CD4-positive, alpha-beta T cell treated with Interleukin-17A for 4 hours (primary cell): ENCODE data around the gene SLC25A51.
A peak's percentile ranks its signal among the peaks of the same experiment; 100 is the strongest.
"Not testable (repeated sequence)": the region's sequence is repeated elsewhere in the genome, so short reads cannot be mapped to it uniquely, and the experiment has no call there.

Source experiments
- DNase-seq: peaks from one replicate; pipeline ENCODE4 v3.0.0-alpha.2; 2020; ENCODE audit warnings: mixed read lengths

The SLC25A51 gene

DNA sequence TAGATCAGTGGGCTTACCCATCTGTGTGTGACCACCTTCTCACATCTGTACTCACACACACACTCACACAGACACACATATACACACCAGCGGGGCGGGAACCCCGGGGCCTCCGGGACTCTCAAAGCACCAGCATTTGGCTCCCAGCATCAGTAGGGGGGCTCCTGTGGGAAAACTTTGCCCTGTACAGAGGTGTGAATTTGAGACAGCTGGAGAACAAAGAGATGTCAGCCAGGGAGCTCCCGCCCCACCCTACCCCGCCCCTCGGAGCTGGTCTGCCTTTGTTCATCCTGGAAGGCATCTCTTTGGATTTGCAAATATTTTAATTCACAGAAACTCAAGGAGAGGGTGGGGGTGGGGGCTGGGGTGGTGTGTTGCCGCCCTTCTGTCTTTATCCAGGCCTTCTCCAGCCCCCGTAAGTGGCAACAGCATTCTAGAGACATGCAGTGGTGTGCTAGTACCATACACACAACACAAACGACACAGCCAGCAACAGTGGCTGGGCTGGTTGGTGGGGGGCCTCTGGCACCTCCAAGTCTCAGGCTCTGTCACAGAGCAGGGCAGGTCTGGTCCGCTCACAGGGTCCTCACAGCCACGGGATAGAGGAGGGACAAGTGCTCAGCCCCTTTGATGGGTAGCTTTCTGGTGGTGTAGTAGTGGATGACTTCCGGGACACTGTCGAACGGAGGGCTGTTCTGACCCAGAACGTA lies 15.5 kb upstream of the SLC25A51 start:
- DNase-seq, result no peak

- no peak for DNase-seq
These were observed 14.8 kb upstream of the SLC25A51 start for GRCh38 chr9:37918665-37919170.

DNA sequence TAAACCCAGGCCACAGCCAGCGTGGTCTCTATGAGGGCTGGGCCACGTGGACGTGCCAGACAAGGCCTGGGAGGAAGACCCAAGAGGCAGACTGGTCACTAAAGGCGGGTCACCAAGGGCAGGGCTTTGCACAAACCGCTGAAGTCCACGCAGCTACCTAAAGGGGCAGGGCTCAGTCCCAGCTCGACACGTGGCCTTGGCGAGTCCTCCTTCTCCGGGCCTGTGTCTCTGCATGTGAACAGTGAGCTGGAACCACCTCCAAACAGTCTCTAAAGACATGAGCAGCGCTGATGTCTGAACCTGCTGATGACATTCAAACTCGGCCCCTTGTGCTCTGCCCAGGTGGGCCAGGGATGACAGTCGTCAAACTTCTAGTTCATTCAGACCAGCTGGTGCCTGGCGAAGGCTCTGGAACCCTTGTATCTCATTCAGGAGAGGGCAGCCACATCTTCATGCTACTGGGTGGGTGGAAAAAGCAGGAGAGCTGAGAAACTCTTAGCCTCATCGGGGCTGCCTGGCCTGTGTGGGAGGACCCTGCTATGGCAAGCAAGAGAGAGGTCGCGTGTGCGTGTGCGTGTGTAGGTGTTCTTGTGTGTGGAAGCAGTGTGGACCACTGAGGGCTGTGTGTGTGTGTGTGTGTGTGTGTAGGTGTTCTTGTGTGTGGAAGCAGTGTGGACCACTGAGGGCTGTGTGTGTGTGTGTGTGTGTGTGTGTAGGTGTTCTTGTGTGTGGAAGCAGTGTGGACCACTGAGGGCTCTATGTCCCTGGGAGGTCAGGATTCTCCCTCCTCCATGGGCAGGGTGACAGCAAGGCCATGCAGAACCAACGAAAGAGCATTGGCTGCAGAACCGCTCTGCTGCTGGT lies 14.1 kb upstream of the SLC25A51 start:
- DNase-seq, result no peak

DNA sequence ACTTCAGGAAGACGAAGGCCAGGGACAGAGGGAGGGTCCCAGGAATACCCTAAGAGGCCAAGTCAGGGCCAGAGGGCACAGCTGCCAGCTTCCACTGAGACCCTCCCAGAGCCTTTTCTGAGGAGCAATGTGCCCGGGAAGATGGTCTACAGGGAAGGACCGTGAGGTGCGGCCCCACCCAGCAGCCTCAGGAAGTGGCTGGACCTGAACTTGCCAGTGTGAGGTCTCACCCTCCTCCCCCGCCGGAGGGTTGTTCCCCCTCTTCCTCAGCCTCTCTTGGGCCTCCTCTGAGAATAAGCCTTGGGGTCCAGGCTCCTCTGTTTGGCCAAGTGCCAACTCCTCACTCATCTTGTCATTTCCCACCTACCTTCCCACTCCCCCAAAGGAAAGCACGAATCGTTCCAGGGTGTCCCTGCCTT lies 13.4 kb upstream of the SLC25A51 start:
- no peak for DNase-seq

GRCh38 chr9:37916471-37917312 lies 12.8 kb upstream of the SLC25A51 start:
- no peak for DNase-seq

DNA sequence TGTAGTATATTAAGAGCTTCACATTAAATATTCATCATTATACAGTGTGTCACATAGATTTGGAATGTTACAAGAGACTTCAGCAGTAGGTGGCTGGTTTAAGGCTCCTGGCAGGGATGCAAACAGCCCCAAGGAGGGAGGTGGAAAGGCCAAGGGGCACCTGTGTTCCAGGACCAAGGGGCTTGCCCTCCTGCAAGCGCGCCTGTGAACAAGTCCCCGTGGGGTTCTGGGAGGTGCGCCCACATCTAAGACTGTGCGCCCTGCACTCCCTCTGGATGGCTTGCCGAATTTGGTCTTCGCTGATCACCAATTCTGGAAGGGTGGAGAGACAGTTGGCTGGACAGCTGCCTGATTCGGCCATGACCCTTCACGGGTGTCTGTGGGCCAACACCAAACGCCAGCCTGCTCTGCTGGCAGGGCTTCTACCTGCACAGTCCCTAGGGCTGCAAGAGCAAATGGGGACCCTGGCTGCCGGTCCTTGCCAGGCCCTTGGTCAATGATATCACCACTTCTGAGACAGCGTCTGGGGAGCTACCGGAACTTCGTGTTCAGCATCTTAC lies 12.1 kb upstream of the SLC25A51 start:
- DNase-seq, result no peak

DNA sequence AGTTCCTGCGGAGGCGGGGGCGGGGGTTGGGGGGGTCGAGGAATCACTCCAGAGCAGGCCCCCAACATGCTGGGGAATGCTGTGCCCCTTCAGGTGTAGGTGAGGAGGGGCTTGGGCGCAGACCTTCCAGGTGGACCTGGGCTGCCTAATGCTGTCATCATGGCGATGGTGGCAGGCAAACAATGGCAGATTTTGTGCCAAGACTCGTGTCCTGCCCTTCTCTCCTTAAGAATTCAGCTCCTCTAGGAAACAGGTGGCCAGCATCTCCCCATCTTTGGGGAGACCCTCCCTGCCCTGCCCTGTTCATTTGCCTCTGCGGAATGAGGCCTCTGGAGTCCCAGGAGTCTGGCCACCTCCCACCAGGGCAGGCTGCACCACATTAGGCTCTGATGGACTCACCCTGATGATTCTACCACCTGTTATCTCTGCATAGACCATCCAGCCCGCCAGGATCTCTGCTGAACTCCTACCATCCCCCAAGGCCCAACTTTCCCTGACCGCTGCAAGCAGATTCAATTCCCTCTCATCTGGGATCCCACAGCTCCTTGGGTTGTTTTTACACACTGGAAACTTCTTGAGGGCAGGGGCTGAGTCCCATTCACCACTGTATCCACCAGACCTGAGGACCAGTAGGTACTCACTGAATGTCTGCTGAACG lies 10.9 kb upstream of the SLC25A51 start:
- DNase-seq, result no peak

- DNase-seq, result no peak
These were observed 10.2 kb upstream of the SLC25A51 start for GRCh38 chr9:37914154-37914551.

- DNase-seq, result peak; percentile 84
These were observed 9.7 kb upstream of the SLC25A51 start for GRCh38 chr9:37913480-37914153.

DNA sequence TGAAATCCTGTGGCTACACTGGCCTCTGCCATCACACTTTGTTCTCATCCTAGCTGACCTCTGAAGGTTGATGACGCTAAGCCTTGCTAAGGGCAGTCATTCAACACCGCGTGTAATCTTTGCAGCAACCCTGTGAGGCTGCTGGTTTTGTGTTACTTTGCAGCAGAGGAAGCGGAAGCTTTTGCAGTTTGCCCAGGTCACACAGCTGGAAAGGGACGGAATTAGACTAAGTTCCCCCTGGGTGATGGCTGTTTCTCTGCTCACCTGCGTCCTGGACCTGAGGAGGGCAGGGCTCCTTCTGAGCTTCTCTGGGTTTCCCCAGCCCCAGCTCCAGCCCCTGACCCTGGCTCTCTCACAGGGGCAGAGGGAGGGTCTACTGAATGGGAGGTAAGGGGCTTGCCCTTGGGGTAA lies 7.3 kb upstream of the SLC25A51 start:
- DNase-seq, result no peak

DNA sequence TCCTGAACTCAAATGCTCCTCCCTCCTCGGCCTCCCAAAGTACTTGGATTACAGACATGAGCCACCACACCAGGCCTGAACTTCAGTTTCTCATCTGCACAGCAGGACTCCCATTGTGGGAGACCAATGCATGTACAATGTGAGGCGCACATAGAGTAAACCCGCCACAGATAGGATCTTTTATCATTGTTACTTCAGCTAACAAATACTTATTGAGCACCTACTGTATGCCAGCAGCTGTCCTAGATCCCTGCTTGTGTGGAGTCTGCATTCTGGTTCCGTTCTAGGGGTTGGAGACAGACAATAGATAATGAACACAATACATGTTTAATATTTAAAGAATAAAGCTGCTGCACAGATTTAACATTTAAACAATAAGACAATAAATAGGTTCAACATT lies 6.3 kb upstream of the SLC25A51 start:
- no peak for DNase-seq

GRCh38 chr9:37909836-37910235 lies 5.9 kb upstream of the SLC25A51 start:
- not testable (repeated sequence) for DNase-seq

DNA sequence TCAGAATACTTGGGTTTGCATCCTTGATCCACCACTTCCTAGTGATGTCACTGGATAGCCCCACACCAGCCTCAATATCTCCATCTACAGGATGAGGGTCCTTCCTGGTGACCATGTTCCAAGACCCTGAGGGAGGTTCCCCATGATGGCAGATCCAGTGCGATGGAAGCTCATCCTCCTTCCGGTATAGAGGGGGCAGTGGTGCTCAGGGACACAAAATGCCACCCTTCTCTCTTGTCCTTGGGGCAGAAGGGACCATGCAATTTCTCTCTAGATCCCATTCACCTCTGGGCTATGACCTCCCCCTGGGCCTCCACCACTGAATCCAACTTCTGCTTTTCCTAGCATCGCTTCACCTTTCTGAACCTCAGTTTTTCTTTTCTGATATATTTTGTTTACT lies 5.4 kb upstream of the SLC25A51 start:
- DNase-seq, result no peak

DNA sequence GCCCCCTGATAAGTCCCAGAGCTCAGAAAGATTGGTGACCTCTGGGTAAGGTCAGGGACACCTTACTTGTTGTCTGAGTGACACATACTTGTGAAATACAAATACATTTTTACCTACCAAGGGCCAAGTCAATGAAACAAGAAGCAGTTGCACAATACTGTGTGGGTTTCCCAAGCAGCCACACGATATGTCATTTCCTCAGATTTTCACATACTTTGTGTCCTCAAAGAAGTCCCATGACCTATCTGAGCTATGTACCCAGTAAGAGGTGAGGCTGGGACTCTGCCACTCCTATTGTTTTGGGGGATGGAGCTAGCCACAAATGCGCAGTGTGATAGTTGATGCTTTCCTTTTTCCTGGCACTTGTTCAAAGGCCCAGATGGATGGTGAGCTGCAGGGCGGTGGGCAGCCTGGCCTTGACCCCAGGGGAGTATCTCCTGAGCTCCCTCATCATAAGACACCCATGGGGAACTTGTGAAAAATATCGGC lies 4.8 kb upstream of the SLC25A51 start:
- DNase-seq, result no peak

GRCh38 chr9:37908283-37908682 lies 4.4 kb upstream of the SLC25A51 start:
- no peak for DNase-seq

- no peak for DNase-seq
These were observed 2.6 kb upstream of the SLC25A51 start for GRCh38 chr9:37906312-37907239.

GRCh38 chr9:37905776-37906175 lies 1.8 kb upstream of the SLC25A51 start:
- no peak for DNase-seq

GRCh38 chr9:37905131-37905505 lies 1.2 kb upstream of the SLC25A51 start:
- no peak for DNase-seq

DNA sequence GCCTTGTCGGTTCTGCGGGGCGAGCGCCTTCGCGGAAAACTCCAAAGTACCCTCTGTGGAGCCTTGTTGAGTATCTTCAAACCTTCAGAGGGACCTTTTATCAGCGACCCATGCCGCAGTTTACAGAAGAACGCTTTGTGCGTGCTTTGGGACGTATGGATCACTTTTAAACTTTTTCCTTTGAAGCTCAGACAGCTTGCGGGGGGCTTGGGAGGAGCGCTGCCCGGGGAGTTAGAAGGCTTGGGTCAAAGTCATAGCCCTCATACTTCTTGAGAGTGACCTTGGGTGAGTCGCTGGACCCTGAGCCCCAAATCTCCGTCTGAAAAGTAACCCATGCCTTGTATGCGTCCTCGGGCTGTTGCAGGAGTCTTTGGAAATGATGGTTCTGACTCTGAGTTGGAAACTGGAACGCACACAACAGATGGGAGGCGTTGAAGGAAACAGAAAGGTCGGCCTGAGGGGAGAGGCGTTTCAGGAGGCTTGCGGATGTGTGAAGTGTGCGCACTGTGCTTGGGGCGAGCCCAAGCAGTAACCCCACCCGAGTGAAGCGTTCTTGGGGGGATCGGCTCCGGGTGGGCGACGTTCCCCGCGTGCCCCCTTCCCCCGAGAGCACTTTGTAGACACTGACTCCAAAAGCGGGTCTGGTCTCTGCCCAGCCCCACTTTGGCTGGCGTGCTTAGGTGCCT lies 661 bp upstream of the SLC25A51 start:
- DNase-seq, result no peak
